Transverse colon (tissue), 3 donors: ENCODE measurements around the gene RASL12.

Source experiments
- CTCF ChIP-seq, 5 experiments: fragments of 200-600 bp in 3 of 5; fragments of 450-650 bp in 2 of 5; sonication (generic) in 3 of 5; IDR thresholded peaks; 1 replicate in 2 of 5; 2 replicates in 3 of 5; pipeline ENCODE4 v1.5.1; 2016 to 2017; ENCODE audit warnings: antibody characterized with exemption in 5 of 5, inconsistent platforms in 3 of 5, mild to moderate bottlenecking in 2 of 5, moderate library complexity in 1 of 5
- POLR2A ChIP-seq: fragments of 450-650 bp; IDR thresholded peaks from one replicate; pipeline ENCODE4 v1.6.1; 2016; ENCODE audit warnings: antibody characterized with exemption, mild to moderate bottlenecking, moderate library complexity

- TF ChIP-seq POLR2A (no peak), CTCF (IDR thresholded peaks at IDR 0.05) (peak in 1 of 5 experiments; percentile 19)
Measured at GRCh38 chr15:65086680-65087111, 18.9 kb upstream of the RASL12 start.
